Suprapubic skin (tissue), 3 donors: ENCODE data around the gene DDI2.

Source experiments
- EP300 ChIP-seq: sonication (generic); formaldehyde crosslinking; IDR thresholded peaks from one replicate; pipeline ENCODE4 v1.6.1; 2017; ENCODE audit warnings: antibody characterized with exemption
- TF ChIP-seq, protein P1 (sequence below), 2 donors: fragments of 200-600 bp in 1 of 2; fragments of 450-650 bp in 1 of 2; sonication (generic) in 1 of 2; IDR thresholded peaks; one replicate each; pipeline ENCODE4 v1.5.1; 2016 to 2019; ENCODE audit warnings: antibody characterized with exemption in 2 of 2, mild to moderate bottlenecking in 1 of 2, moderate library complexity in 1 of 2

DNA sequence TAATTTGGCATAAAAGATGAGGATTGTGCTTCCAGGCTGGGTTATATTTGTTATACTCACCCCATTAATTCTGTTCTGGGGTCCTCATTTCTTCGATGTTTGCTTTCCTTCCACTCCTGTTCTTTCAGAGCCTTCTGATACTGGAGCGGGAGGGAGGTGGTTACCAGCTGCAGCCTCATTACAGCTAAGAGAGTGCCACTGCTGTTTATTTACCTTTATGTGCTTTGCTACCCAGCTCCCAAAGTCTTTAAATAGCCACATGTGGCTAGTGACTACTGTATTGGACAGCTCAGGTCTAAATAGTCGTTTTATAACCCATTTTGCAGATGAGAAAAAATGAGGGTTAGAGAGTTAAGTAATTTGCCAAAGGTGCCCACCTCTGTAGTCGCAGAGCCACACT, 92.0 kb downstream of the DDI2 start:
- TF ChIP-seq, protein P1, sequence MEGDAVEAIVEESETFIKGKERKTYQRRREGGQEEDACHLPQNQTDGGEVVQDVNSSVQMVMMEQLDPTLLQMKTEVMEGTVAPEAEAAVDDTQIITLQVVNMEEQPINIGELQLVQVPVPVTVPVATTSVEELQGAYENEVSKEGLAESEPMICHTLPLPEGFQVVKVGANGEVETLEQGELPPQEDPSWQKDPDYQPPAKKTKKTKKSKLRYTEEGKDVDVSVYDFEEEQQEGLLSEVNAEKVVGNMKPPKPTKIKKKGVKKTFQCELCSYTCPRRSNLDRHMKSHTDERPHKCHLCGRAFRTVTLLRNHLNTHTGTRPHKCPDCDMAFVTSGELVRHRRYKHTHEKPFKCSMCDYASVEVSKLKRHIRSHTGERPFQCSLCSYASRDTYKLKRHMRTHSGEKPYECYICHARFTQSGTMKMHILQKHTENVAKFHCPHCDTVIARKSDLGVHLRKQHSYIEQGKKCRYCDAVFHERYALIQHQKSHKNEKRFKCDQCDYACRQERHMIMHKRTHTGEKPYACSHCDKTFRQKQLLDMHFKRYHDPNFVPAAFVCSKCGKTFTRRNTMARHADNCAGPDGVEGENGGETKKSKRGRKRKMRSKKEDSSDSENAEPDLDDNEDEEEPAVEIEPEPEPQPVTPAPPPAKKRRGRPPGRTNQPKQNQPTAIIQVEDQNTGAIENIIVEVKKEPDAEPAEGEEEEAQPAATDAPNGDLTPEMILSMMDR (IDR thresholded peaks at IDR 0.05), result no peak
- TF ChIP-seq EP300, result no peak
